ENCODE results near the gene SLC1A4. TPM values are rescaled to one million over a fixed set of nuclear protein-coding genes. Genes with fewer than 3 reads are reported as not detected.

SLC1A4 gene
- total RNA-seq, 1 experiment from 2014 or later, result 9.1 TPM

DNA sequence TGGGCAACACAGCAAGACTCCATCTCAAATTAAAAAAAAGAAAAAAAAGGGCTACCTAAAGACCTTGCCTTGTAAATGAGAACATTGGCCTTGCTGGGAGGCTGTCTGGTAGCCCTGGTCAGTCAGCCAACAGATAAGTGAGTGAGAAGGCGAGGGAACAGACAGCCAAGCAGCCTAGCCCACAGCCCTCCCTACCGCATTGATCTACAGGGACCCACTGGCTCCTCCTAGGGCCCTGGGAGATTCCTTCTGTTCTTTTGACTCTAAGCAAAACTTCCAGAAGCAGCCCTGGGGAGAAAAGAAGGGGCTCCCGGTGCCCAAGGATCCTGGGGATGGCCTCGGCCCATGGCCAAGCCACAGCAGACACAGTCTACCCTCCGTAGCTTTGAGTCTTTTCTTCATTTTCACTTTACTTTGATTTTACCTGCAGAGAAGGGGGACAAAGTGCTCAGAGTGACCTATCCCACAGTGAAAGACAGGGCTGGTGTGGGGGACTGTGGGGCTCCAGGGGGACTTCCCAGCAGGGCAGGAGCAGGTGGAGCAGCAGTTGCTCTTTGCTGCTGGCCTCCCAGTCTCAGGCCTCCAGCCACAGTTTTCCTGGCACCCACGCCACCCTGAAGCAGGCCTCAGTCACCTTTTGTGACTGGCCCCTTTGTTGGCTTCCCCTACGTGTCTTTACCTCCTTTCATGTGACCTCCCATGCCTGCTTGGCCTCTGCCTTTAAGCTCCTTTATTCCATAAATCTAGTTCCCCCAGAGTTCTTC is 72.1 kb downstream of the SLC1A4 start:
- Histone ChIP-seq H3K27ac (ENCODE audit: low read length) (no peak overlapping the region), H3K4me2 (ENCODE audit: low read length) (no peak overlapping the region), H3K79me2 (ENCODE audit: low read length) (peaks cover 16% of the 10 kb centered on the region), H4K20me1 (ENCODE audit: low read length) (no peaks in the 10 kb centered on the region), H3K4me3 (ENCODE audit: low read length) (no peak overlapping the region), H3K27me3 (ENCODE audit: low read length) (no peaks in the 10 kb centered on the region), H2AFZ (ENCODE audit: low read length) (no peak overlapping the region), H3K9me3 (ENCODE audit: low read length) (no peaks in the 10 kb centered on the region), H3K36me3 (ENCODE audit: low read depth, low read length) (no peaks in the 10 kb centered on the region), H3K4me1 (ENCODE audit: insufficient read depth, low read length) (peaks cover 37% of the 10 kb centered on the region), H3F3A (ENCODE audit: low read length, unreplicated experiment) (peaks cover 3% of the 10 kb centered on the region), H3K9me2 (replicated peaks; ENCODE audit: low read length) (no peaks in the 10 kb centered on the region), H3K9ac (ENCODE audit: low read length) (no peak overlapping the region)
- no peak for ATAC-seq
- ChIA-PET CTCF (no interaction called here), POLR2A (ENCODE audit: unreplicated experiment) (no interaction called here)
- no peak for DNase-seq
- BruUV-seq (replicated peaks), result no TSS peak
- TF ChIP-seq EZH2 (IDR thresholded peaks at IDR 0.05; ENCODE audit: low read length, unreplicated experiment) (no peak), EZH2phosphoT487 (IDR thresholded peaks at IDR 0.05; ENCODE audit: borderline replicate concordance, low read length) (no peak)
- TF ChIP-seq, protein P1, sequence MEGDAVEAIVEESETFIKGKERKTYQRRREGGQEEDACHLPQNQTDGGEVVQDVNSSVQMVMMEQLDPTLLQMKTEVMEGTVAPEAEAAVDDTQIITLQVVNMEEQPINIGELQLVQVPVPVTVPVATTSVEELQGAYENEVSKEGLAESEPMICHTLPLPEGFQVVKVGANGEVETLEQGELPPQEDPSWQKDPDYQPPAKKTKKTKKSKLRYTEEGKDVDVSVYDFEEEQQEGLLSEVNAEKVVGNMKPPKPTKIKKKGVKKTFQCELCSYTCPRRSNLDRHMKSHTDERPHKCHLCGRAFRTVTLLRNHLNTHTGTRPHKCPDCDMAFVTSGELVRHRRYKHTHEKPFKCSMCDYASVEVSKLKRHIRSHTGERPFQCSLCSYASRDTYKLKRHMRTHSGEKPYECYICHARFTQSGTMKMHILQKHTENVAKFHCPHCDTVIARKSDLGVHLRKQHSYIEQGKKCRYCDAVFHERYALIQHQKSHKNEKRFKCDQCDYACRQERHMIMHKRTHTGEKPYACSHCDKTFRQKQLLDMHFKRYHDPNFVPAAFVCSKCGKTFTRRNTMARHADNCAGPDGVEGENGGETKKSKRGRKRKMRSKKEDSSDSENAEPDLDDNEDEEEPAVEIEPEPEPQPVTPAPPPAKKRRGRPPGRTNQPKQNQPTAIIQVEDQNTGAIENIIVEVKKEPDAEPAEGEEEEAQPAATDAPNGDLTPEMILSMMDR (conservative IDR thresholded peaks at IDR 0.05; ENCODE audit: low read depth, low read length), result no peak
- intact Hi-C loops (cut with micrococcal nuclease), result loop anchor here (5.0 to 10.0 kb wide), 2 partner anchors 203 to 376 kb away; no protein-coding TSS in a partner anchor

DNA sequence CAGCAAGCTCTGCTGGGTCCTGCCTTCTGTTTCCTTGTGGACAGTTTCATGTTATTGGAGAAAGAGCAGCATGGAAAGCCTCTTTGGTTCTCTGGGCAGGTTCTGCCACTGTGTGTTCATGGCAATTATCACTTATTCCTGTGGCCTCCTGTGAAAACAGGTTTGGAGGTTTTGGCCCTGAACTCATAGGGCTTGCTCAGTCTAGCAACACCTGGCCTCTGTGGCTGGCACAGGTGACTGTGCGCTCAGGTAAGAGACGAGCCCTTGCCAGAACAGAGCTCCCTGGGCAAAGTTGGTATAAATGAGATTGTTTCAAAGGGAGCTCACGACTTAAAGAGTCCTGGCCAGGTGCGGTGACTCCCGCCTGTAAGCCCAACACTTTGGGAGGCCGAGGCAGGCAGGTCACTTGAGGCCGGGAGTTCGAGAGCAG is 72.7 kb downstream of the SLC1A4 start:
- Histone ChIP-seq H3K9me3 (ENCODE audit: low read length) (no peaks in the 10 kb centered on the region), H3K27me3 (ENCODE audit: low read length) (no peaks in the 10 kb centered on the region), H2AFZ (ENCODE audit: low read length) (no peak overlapping the region), H3K4me2 (ENCODE audit: low read length) (no peak overlapping the region), H3K36me3 (ENCODE audit: low read depth, low read length) (no peaks in the 10 kb centered on the region), H3K9me2 (replicated peaks; ENCODE audit: low read length) (no peaks in the 10 kb centered on the region), H3F3A (ENCODE audit: low read length, unreplicated experiment) (peaks cover 3% of the 10 kb centered on the region), H3K4me3 (ENCODE audit: low read length) (no peak overlapping the region), H3K79me2 (ENCODE audit: low read length) (peaks cover 16% of the 10 kb centered on the region), H4K20me1 (ENCODE audit: low read length) (no peaks in the 10 kb centered on the region), H3K4me1 (ENCODE audit: insufficient read depth, low read length) (peaks cover 36% of the 10 kb centered on the region), H3K9ac (ENCODE audit: low read length) (no peak overlapping the region), H3K27ac (ENCODE audit: low read length) (no peak overlapping the region)
- no peak for ATAC-seq
- no TSS peak for BruUV-seq (replicated peaks)
- intact Hi-C loops (cut with micrococcal nuclease), result loop anchor here (5.0 to 10.0 kb wide), 2 partner anchors 203 to 375 kb away; no protein-coding TSS in a partner anchor
- DNase-seq, result no peak
- ChIA-PET POLR2A (ENCODE audit: unreplicated experiment) (no interaction called here), CTCF (no interaction called here)
- TF ChIP-seq EZH2phosphoT487 (IDR thresholded peaks at IDR 0.05; ENCODE audit: borderline replicate concordance, low read length), result no peak
- TF ChIP-seq, protein P1 (conservative IDR thresholded peaks at IDR 0.05; ENCODE audit: low read depth, low read length), result no peak
- TF ChIP-seq EZH2 (IDR thresholded peaks at IDR 0.05; ENCODE audit: low read length, unreplicated experiment), result no peak
